A673 (cell line): Measurements from ENCODE around the gene AFG1L.

ENCODE experiments used
- EZH2 ChIP-seq: fragments of 200-600 bp; sonication (generic); IDR thresholded peaks from 2 replicates; pipeline ENCODE4 v1.6.1; 2017; ENCODE audit warnings: borderline replicate concordance, low read depth, mild to moderate bottlenecking, mixed read lengths, antibody characterized with exemption, low read length; ENCODE audit not compliant: poor library complexity, severe bottlenecking
- TF ChIP-seq, protein P1 (sequence below): fragments of 300-800, 200-600 bp; sonication (generic); conservative IDR thresholded peaks from 2 replicates; pipeline ENCODE4 v1.5.1; 2017; ENCODE audit warnings: low read depth, mild to moderate bottlenecking, antibody characterized with exemption, low read length, moderate library complexity, mixed read lengths

DNA sequence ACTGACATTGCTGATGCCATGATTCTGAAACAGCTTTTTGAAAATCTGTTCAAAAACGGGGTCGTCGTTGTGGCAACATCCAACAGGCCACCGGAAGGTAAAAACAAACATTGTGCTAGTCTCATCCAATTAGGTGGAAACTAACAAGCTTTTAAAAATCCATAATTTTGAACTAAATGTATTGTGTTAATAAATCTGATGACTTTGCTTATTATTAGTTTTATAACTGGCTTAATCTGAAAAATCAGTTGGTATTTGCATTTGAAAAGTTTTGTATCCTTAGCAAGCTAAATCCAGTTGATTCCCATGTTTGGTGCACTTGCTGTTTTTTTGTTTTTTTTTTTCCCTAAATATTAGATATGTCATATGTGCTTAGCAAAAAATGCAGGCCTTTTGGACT, 71.4 kb downstream of the AFG1L start:
- TF ChIP-seq, protein P1, sequence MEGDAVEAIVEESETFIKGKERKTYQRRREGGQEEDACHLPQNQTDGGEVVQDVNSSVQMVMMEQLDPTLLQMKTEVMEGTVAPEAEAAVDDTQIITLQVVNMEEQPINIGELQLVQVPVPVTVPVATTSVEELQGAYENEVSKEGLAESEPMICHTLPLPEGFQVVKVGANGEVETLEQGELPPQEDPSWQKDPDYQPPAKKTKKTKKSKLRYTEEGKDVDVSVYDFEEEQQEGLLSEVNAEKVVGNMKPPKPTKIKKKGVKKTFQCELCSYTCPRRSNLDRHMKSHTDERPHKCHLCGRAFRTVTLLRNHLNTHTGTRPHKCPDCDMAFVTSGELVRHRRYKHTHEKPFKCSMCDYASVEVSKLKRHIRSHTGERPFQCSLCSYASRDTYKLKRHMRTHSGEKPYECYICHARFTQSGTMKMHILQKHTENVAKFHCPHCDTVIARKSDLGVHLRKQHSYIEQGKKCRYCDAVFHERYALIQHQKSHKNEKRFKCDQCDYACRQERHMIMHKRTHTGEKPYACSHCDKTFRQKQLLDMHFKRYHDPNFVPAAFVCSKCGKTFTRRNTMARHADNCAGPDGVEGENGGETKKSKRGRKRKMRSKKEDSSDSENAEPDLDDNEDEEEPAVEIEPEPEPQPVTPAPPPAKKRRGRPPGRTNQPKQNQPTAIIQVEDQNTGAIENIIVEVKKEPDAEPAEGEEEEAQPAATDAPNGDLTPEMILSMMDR: no peak
- TF ChIP-seq EZH2: no peak
